GM18868 (cell line): ENCODE results near the gene RIPK3.
"Not testable (repeated sequence)": the region's sequence is repeated elsewhere in the genome, so short reads cannot be mapped to it uniquely, and the experiment has no call there.

Experiments used
- ATAC-seq: cut with Tn5 transposase; IDR thresholded peaks from one replicate; pipeline ENCODE4 v1.9.1; 2021; ENCODE audit warnings: mild to moderate bottlenecking, moderate library complexity; ENCODE audit not compliant: unreplicated experiment

Gene RIPK3

DNA sequence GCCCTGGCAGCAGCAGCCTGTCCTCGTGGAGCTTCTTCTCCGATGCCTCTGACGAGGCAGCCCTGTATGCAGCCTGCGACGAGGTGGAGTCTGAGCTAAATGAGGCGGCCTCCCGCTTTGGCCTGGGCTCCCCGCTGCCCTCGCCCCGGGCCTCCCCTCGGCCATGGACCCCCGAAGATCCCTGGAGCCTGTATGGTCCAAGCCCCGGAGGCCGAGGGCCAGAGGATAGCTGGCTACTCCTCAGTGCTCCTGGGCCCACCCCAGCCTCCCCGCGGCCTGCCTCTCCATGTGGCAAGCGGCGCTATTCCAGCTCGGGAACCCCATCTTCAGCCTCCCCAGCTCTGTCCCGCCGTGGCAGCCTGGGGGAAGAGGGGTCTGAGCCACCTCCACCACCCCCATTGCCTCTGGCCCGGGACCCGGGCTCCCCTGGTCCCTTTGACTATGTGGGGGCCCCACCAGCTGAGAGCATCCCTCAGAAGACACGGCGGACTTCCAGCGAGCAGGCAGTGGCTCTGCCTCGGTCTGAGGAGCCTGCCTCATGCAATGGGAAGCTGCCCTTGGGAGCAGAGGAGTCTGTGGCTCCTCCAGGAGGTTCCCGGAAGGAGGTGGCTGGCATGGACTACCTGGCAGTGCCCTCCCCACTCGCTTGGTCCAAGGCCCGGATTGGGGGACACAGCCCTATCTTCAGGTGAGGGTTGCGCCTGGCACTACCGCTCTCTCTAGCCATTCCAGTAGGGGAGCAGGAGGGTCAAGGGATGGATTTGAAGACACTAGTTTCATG lies 30.3 kb upstream of the RIPK3 start:
- ATAC-seq: no peak

DNA sequence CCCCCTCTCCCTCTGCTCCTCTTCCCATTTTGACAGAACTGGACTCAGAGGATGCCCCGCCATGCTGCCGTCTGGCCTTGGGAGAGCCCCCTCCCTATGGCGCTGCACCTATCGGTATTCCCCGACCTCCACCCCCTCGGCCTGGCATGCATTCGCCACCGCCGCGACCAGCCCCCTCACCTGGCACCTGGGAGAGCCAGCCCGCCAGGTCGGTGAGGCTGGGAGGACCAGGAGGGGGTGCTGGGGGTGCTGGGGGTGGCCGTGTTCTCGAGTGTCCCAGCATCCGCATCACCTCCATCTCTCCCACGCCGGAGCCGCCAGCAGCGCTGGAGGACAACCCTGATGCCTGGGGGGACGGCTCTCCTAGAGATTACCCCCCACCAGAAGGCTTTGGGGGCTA lies 29.7 kb upstream of the RIPK3 start:
- ATAC-seq: no peak

DNA sequence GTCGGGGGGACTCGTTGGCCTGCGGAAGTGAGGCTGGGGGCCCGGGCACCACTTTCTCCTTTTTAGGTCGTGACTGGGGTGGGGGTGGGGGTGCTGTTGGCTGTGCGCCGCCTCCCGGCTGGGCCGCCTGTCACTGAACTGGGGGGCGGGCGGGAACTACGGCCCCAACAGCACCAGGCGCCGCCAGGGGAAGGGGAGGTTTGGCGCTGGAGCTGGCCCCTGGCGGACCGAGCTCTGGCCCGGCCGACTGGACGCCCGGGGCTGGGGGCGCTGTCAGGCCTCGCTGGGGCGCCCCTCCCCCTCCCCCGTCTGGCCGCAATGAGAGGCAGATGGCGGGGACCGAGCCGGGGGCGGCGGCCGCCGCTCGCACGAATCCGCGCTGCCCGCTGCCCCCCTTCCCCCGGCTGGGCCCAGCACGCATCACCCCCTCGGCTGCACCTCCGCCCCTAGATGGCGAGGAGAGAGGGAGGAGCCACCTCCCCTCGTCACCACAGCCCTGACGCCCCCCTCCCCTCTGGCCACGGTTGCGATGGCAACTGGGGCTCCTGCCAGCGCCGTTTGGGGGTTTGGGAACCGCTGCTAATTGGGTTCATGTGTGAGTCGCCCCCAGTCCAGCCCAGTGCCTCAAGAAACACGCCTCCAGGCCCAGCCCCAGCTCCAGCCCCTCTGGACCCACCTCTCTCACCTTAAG lies 28.9 kb upstream of the RIPK3 start:
- no peak for ATAC-seq

DNA sequence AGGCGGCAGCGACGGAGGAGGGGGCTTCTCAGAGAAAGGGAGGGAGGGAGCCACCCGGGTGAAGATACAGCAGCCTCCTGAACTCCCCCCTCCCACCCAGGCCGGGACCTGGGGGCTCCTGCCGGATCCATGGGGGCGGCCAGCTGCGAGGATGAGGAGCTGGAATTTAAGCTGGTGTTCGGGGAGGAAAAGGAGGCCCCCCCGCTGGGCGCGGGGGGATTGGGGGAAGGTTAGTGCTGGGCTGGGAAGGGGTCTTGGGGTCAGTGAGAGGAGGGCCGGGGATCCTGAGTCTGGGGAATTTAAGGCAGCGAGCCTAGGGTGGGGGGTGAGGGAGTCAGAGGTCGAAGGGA lies 28.4 kb upstream of the RIPK3 start:
- no peak for ATAC-seq

DNA sequence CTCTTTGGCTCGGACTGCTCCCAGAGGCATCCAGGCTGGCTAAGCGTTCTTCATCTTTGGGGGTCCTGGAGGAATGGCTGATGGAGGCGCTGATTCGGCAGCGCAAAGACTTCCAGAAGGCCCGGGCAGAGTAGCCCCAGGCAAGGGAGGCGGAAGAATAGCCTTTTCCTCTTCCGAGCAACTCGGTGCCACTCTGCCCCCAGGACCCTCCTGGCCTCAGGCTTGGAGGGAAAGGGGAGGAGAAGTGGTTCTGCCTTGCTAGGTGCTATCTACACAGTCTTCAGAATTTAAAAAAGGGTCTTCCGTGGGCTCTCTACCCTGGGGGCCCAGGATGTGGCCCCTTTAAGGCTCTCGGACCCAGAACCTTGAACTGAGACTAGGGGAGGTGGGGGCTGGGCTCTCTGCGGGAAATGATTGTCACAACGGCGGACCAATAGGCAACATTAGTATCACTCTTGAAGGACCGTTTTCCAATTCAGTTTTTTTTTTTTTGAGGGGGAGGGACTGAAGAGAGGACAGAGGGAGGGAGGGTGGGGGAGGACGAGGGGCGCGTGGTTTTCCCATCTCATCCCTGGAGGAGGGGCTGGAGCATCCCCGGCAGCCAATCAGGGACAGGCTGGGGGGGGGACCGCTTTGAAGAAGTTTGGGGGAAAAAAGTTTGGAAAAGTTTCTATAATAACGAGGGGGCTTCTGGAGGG lies 27.9 kb upstream of the RIPK3 start, which contains the start of gene NFATC4:
Gene NFATC4 (plus strand): TSS at position 671 of the 698 bp plus-strand sequence. CDS start 157 bp downstream, outside the sequence.
- ATAC-seq: peak; percentile 30

DNA sequence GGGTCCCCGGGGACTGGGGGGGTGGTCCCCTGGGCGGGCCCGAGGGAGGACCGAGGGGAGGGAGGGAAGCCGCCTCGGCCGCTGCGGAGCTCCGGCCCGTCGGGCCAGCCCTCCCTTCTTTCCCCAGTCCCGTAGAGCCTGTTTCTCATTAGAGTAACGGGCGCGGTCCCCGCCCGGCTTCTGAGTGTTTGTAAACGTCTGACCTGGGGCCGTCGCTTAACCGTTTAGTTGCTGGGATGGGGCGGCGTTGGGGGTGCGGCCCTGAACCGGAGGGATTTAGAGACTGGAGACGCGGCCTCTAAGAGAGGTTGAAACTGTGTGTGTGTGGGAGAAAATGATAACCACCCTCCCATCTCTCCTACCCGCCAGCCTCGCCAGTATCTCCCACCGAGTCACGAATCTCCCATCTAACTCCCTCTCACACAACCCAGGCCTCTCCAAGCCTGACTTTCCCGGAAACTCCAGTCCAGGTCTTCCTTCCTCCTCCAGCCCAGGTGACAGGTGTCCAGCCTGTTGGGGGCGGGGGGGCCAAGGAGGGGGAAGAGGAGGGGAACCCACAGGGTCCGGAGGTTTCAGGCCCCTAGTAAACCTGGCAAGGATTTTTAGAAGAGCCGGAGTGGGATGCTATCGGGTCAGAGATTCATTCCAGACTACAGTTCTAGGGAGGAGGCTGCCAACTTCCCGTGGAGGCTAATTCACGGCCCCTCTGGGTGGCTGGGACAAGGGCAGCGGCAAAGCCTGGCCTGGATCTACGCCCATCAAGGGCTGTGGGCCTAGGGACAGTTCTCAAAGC lies 27.1 kb upstream of the RIPK3 start:
- peak; percentile 64 for ATAC-seq

DNA sequence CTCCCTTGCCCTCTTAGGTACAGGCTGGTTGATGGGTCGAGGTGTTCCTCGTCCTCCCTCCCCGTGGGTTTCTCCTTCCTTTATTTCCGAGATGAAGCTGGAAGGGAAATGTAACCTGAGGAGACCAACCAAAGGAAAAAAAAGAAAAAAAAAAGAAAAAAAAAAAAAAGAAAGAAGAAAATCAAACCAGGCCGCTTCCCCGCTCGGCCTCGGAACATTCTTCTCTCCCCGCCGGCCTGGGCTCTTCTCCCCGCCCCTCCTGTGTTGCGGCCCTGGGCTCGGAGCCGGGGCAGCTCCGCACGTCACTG lies 26.6 kb upstream of the RIPK3 start:
- ATAC-seq: no peak

DNA sequence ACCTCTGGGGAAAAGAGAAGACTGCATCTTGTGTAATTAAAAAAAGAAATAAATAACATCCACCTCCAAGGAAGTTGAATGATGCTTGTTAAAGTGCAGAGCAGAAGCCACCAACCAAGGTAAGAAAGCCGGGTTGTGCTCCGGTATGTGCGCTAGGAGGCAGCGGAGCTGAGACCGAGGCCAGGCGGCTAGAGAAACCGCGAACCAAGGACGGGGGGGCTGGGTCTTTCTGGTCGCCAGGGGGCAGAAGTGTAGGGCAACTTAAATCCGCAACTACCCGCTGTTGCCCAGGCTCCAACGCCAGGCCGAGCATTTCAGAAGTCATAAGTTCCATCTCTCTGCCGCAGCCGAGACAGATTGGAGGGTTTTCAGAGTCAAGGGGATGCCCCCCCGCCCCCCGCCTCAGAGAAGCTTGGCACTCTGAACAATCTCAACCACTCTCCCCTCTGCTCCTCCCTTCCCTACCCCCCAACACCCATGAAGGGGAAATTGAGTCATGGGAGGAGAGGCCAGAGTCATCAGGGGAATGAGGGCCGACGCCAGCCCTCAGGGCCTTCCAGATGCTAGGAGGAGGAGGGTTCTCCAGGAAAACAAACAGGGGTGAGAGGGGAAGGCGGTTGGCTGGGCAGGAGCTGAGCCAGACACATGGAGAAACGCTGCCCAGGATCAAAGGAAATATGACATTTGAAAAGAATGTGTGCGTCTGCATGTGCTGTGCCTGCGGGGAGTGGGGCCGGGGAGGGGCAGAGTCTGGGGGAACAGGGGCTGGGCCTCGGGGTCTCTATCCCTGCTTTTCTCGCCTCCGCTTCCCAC lies 26.0 kb upstream of the RIPK3 start:
- ATAC-seq: peak; percentile 44

DNA sequence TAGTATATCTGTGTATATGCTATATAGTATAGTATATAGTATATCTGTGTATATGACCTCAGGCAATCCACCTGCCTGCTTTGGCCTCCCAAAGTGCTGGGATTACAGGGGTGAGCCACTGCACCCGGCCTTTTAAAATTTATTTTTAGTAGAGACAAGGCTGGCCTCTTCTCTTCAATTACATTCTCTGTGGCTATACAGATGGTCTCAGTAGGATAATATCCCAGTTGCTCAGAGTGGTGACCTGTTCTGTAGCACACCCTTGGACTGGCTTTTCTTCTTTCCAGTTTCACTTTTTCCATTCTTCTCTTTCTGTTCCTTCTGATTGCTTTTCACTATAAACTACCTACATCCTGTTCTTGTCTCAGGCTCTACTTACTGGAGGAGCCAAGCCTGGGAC lies 25.1 kb upstream of the RIPK3 start:
- no peak for ATAC-seq

DNA sequence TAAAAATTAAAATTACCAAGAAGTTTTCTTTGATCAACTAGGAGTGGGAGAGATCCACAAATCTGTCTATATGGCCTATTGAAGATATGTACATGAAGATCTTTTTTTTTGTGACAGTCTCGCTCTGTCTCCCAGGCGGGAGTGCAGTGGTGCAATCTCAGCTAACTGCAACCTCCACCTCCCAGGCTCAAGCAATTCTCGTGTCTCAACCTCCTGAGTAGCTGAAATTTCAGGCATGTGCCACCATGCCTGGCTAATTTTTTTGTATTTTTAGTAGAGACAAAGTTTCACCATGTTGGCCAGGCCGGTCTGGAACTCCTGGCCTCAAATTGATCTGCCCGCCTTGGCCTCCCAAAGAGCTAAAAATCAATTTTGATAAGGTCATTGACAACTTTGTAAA lies 23.6 kb upstream of the RIPK3 start:
- ATAC-seq: no peak

DNA sequence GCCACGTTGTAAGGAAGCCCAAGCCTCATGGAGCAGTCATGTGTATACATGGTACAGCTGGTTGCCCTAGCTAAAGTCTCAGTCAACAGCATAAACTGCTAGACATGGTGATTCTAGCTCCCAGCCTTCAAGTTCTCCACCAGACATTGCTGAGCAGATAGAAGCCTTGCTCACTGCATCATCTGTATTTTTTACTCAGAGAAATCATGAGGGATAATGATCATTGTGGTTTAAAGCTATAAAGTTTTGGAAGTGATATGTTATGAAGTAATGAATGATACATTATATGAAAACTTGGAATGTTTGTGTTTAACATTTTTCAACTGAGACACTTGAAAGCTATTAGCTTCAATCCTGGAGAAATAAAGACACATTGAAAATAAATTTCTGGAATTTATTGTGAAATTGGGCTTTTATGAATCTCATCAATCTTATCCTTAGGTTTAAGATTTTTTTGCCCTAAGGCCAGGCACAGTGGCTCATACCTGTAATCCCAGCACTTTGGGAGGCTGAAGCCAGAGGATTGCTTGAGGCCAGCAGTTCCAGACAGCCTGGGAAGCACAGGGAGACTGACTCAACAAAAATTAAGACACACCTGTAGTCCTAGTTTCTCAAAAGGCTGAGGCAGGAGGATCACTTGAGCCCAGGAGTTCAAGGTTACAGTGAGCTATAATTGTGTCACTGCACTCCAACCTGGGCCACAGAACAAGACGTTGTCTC lies 22.6 kb upstream of the RIPK3 start:
- ATAC-seq: no peak

DNA sequence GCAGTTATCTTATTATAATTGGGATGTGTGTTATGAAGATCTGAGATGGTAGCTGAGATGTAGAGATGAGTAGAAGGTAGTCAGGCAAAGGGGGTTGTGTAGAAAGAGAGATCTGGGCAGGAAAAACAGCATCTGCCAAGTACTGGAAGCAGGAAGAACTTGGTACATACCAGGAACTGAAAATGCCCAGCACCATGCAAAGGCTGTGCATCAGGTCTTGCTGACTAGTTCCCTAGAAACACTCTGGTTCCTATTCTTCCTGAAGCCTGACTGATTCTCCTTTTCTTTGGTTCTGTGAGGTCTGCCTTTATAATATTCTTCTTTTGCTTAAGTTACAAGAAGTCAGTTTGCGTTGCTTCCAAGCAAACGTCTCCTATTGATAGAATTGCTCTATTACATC lies 21.5 kb upstream of the RIPK3 start:
- ATAC-seq: no peak

DNA sequence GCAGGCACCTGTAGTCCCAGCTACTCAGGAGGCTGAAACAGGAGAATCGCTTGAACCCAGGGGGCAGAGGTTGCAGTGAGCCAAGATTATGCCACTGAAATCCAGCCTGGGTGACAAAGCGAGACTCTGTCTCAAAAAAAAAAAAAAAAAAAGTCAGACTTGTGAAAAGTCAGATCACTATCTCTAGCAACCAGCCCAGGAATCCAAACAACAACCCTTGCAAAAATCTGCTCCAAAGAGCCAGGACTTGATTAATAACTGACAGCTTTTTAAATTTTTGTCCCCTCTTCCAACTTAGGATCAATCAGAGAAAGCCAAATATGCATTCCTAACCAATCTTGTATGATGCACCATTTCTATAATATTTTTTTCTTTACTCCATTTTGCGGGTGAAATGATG lies 20.5 kb upstream of the RIPK3 start:
- ATAC-seq: no peak

DNA sequence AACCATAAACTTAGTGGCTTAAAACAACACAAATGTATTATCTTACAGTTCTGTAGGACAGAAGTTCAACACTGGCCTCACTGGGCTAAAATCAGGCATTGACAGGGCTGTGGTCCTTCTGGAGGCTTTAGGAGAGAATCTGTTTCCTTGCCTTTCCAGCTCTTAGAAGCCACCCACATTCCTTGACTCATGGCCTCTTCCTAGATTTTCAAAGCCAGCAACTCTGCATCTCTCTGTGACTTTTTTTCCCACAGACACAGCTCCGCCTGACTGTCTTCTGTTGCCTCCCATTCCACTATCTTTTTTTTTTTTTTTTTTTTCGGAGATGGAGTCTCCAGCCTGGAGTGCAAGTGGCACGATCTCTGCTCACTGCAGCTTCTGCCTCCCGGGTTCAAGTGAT lies 16.4 kb upstream of the RIPK3 start:
- no peak for ATAC-seq

DNA sequence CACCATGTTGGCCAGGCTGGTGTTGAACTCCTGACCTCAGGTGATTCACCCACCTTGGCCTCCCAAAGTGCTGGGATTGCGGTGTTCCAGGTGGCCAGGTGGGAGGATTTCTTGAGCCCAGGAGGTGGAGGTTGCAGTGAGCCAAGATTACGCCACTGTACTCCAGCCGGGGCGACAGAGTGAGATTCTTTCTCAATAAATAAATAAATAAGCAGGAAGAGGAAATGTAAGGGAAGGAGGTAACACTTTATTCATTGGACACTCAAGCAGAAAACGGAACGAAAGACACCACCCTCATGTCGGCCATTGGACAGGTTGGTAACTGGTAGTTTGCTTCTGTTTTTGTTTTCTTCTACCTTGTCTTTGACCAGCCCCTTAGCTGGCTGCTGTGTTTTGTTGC lies 15.2 kb upstream of the RIPK3 start:
- ATAC-seq: no peak

DNA sequence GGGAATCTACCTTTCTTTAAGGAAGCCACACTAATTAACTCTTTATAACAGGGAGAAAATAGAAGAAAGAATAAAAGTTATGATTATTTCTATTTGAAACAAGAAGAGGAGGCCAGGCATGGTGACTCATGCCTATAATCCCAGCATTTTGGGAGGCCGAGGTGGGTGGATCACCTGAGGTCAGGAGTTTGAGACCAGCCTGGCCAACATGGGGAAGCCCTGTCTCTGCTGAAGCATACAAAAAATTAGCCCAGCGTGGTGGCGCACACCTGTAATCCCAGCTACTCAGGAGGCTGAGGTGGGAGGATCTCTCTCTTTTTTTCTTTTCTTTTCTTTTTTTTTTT lies 14.7 kb upstream of the RIPK3 start:
- not testable (repeated sequence) for ATAC-seq

DNA sequence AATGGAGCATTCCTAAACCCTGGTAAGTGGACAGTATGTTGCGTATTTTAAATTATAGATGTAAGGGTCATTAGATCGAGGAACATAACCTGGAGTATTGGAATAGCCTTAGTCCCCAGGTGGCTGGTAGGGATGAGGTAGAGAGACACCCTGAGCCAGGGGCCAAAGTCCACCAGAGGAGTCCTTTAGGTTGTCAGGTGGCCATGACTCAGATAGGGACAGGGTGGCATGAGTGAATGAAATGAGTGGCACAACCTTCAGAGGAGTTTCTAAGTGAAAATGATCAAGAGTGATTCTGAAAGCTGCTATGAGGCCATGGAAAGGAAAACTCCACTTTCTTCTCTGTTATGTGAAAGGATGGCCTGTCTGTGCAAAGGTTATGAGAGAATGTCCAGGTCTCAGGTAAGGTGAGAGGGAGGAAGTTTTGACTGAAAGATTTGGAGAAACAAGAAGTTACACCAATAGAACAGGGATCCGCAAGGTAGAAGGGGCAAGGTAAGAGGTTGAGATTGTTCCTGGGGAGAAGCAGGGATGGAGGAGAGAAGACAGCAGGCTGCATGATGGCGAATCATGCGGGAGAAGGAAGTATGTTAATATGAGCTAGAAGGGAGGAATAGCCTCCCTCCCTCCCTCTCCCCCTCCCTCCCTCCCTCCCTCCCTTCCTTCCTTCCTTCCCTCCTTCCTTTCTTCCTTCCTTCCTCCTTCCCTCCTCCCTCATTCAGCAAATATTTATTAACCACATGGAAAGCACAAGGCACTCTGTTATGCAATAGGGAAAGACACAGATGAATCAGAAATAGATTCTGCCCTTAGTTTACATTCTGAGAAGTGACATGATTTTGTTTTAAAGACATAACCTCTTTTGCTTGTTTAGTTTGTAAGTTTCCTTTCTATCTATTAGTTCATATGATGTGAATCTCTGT lies 14.0 kb upstream of the RIPK3 start:
- no peak for ATAC-seq

DNA sequence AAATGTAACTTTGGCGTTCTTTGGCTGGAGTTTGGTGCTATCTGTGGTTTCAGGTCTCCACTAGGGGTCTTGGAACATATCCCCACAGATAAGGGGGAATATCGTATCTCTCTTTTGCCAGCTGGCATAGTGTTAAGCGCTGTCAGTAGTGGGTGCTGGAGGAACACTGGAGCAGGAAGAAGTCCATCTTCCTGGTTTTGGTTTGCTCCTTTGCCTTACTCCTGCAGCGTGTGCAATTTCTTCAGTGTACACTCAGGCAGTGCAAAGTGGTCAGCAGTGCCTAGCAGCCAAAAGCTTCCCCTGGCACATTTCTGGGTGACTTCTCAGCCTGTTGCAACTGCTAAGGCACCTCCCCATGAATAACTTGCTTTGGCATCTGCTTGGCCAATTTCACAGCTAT lies 11.7 kb upstream of the RIPK3 start:
- no peak for ATAC-seq

DNA sequence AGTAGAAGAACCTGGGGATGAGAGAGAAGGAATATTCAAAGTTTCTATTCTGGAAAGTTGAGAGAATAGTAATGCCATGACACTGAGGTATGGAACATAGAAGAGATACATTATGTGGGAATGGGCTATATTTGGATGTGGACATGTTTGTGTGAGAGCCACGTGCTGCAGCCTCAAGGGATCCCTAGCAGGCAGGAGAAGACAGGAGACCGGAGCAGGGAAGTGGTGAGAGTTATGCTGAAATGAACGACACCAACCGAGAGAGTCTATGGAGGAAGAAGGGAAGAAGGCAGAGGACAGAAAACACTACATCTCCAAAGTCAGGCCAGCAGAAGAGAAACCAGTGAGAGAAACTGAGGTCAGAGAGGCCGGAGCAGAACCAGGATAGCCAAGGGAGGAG lies 10.0 kb upstream of the RIPK3 start:
- ATAC-seq: no peak
